ENCODE measurements around the gene CABLES2.
A peak's percentile ranks its signal among the peaks of the same experiment; 100 is the strongest.

Gene CABLES2

GRCh38 chr20:62382306-62383198 lies 24.5 kb downstream of the CABLES2 start:
- H3K4me2 ChIP-seq (ENCODE audit: low read length) = no peak overlapping the region
- H4K20me1 ChIP-seq (ENCODE audit: insufficient read depth, low read length) = peaks cover 3% of the 10 kb centered on the region; the same call in 1 of the 2 replicates
- no peak overlapping the region for H3K27ac ChIP-seq (ENCODE audit: low read length)
- H3K4me1 ChIP-seq (ENCODE audit: low read length) = peaks cover 5% of the 10 kb centered on the region
- H3K27me3 ChIP-seq (ENCODE audit: low read depth, low read length) = no peaks in the 10 kb centered on the region
- H3K36me3 ChIP-seq (replicated peaks; ENCODE audit: low read depth, low read length) = peaks cover 13% of the 10 kb centered on the region
- no peak overlapping the region for H3K9ac ChIP-seq (ENCODE audit: low read length)
- no peak overlapping the region for H2AFZ ChIP-seq (ENCODE audit: low read depth, low read length)
- peaks cover 34% of the 10 kb centered on the region for H3K79me2 ChIP-seq (ENCODE audit: low read length)
- peak; percentile 89 for TF ChIP-seq CTCF (IDR thresholded peaks at IDR 0.05; ENCODE audit: low read depth, low read length)
- TF ChIP-seq EZH2phosphoT487 (IDR thresholded peaks at IDR 0.05; ENCODE audit: low read depth) = no peak
- no peak overlapping the region for H3K4me3 ChIP-seq (ENCODE audit: low read length)
- no peaks in the 10 kb centered on the region for H3K9me3 ChIP-seq (ENCODE audit: insufficient read depth, low read length)

- H3K4me2 ChIP-seq (ENCODE audit: low read length) = no peak overlapping the region
- TF ChIP-seq EZH2phosphoT487 (IDR thresholded peaks at IDR 0.05; ENCODE audit: low read depth) (no peak), CTCF (IDR thresholded peaks at IDR 0.05; ENCODE audit: low read depth, low read length) (no peak)
- no peaks in the 10 kb centered on the region for H3K27me3 ChIP-seq (ENCODE audit: low read depth, low read length)
- peaks cover 10% of the 10 kb centered on the region for H3K36me3 ChIP-seq (replicated peaks; ENCODE audit: low read depth, low read length)
- H4K20me1 ChIP-seq (ENCODE audit: insufficient read depth, low read length) = no peaks in the 10 kb centered on the region
- no peak overlapping the region for H3K9ac ChIP-seq (ENCODE audit: low read length)
- peaks cover 27% of the 10 kb centered on the region for H3K79me2 ChIP-seq (ENCODE audit: low read length)
- no peak overlapping the region for H3K27ac ChIP-seq (ENCODE audit: low read length)
- H3K9me3 ChIP-seq (ENCODE audit: insufficient read depth, low read length) = no peaks in the 10 kb centered on the region
- H3K4me3 ChIP-seq (ENCODE audit: low read length) = no peak overlapping the region
- H3K4me1 ChIP-seq (ENCODE audit: low read length) = peaks cover 5% of the 10 kb centered on the region
- no peak overlapping the region for H2AFZ ChIP-seq (ENCODE audit: low read depth, low read length)
These were observed 25.2 kb downstream of the CABLES2 start for GRCh38 chr20:62381842-62382241.

- H2AFZ ChIP-seq (ENCODE audit: low read depth, low read length) = no peak overlapping the region
- H3K4me2 ChIP-seq (ENCODE audit: low read length) = no peak overlapping the region
- no peak overlapping the region for H3K27ac ChIP-seq (ENCODE audit: low read length)
These were observed 25.8 kb downstream of the CABLES2 start for GRCh38 chr20:62381202-62381797.

More at GRCh38 chr20:62381202-62381797, 25.8 kb downstream of the CABLES2 start:
- Histone ChIP-seq H3K9ac (ENCODE audit: low read length) (no peak overlapping the region), H4K20me1 (ENCODE audit: insufficient read depth, low read length) (no peaks in the 10 kb centered on the region), H3K27me3 (ENCODE audit: low read depth, low read length) (no peaks in the 10 kb centered on the region), H3K4me3 (ENCODE audit: low read length) (no peak overlapping the region), H3K79me2 (ENCODE audit: low read length) (peaks cover 22% of the 10 kb centered on the region), H3K4me1 (ENCODE audit: low read length) (peaks cover 5% of the 10 kb centered on the region), H3K36me3 (replicated peaks; ENCODE audit: low read depth, low read length) (peaks cover 10% of the 10 kb centered on the region), H3K9me3 (ENCODE audit: insufficient read depth, low read length) (no peaks in the 10 kb centered on the region)
- no peak for TF ChIP-seq EZH2phosphoT487 (IDR thresholded peaks at IDR 0.05; ENCODE audit: low read depth)
- TF ChIP-seq CTCF (IDR thresholded peaks at IDR 0.05; ENCODE audit: low read depth, low read length) = no peak
